GM19043 (cell line): Measurements from ENCODE around the gene HPCAL1.

Source experiments
- ATAC-seq: cut with Tn5 transposase; IDR thresholded peaks from one replicate; pipeline ENCODE4 v1.9.1; 2021; ENCODE audit warnings: low read depth; ENCODE audit not compliant: unreplicated experiment

HPCAL1 gene

GRCh38 chr2:10475221-10475722, 172.6 kb downstream of the HPCAL1 start:
- ATAC-seq = no peak

GRCh38 chr2:10475811-10476660, 173.3 kb downstream of the HPCAL1 start:
- ATAC-seq = no peak

GRCh38 chr2:10476723-10477442, 174.2 kb downstream of the HPCAL1 start:
- no peak for ATAC-seq
